ENCODE results near the gene SIX3.

Gene SIX3

GRCh38 chr2:44942304-44943030 lies 965 bp downstream of the SIX3 start:
- in situ Hi-C loops (cut with MboI; ENCODE audit: low sequenced_read_pairs) = no loop called here

- in situ Hi-C loops (cut with MboI; ENCODE audit: low sequenced_read_pairs) = no loop called here
Measured at GRCh38 chr2:44943031-44943692, 1.7 kb downstream of the SIX3 start.

GRCh38 chr2:44943693-44944101 lies 2.2 kb downstream of the SIX3 start:
- in situ Hi-C loops (cut with MboI; ENCODE audit: low sequenced_read_pairs) = no loop called here

GRCh38 chr2:44944102-44944951 lies 2.8 kb downstream of the SIX3 start:
- in situ Hi-C loops (cut with MboI; ENCODE audit: low sequenced_read_pairs) = no loop called here

GRCh38 chr2:44944952-44945612 lies 3.6 kb downstream of the SIX3 start:
- in situ Hi-C loops (cut with MboI; ENCODE audit: low sequenced_read_pairs) = no loop called here

- in situ Hi-C loops (cut with MboI; ENCODE audit: low sequenced_read_pairs) = no loop called here
Measured at GRCh38 chr2:44945676-44946371, 4.3 kb downstream of the SIX3 start.

GRCh38 chr2:44946372-44947027 lies 5.0 kb downstream of the SIX3 start:
- in situ Hi-C loops (cut with MboI; ENCODE audit: low sequenced_read_pairs) = no loop called here

GRCh38 chr2:44947028-44947375 lies 5.5 kb downstream of the SIX3 start:
- in situ Hi-C loops (cut with MboI; ENCODE audit: low sequenced_read_pairs) = no loop called here

GRCh38 chr2:44948565-44949328 lies 7.2 kb downstream of the SIX3 start:
- in situ Hi-C loops (cut with MboI; ENCODE audit: low sequenced_read_pairs) = no loop called here

- in situ Hi-C loops (cut with MboI; ENCODE audit: low sequenced_read_pairs) = loop anchor here (25.0 kb wide), 3 partner anchors 462 to 912 kb away; no protein-coding TSS in a partner anchor
Measured at GRCh38 chr2:44949329-44950151, 8.0 kb downstream of the SIX3 start.

- in situ Hi-C loops (cut with MboI; ENCODE audit: low sequenced_read_pairs) = loop anchor here (25.0 kb wide), 3 partner anchors 463 to 913 kb away; no protein-coding TSS in a partner anchor
Measured at GRCh38 chr2:44950646-44951045, 9.1 kb downstream of the SIX3 start.

GRCh38 chr2:44951124-44951523 lies 9.6 kb downstream of the SIX3 start:
- in situ Hi-C loops (cut with MboI; ENCODE audit: low sequenced_read_pairs) = loop anchor here (25.0 kb wide), 3 partner anchors 464 to 914 kb away; no protein-coding TSS in a partner anchor

GRCh38 chr2:44951714-44952113 lies 10.2 kb downstream of the SIX3 start:
- in situ Hi-C loops (cut with MboI; ENCODE audit: low sequenced_read_pairs) = loop anchor here (25.0 kb wide), 3 partner anchors 464 to 914 kb away; no protein-coding TSS in a partner anchor

- in situ Hi-C loops (cut with MboI; ENCODE audit: low sequenced_read_pairs) = loop anchor here (25.0 kb wide), 3 partner anchors 465 to 915 kb away; no protein-coding TSS in a partner anchor
Measured at GRCh38 chr2:44952143-44952805, 10.8 kb downstream of the SIX3 start.

- in situ Hi-C loops (cut with MboI; ENCODE audit: low sequenced_read_pairs) = loop anchor here (25.0 kb wide), 3 partner anchors 466 to 916 kb away; no protein-coding TSS in a partner anchor
Measured at GRCh38 chr2:44952806-44953498, 11.4 kb downstream of the SIX3 start.

- in situ Hi-C loops (cut with MboI; ENCODE audit: low sequenced_read_pairs) = loop anchor here (25.0 kb wide), 3 partner anchors 466 to 916 kb away; no protein-coding TSS in a partner anchor
Measured at GRCh38 chr2:44953499-44953883, 12.0 kb downstream of the SIX3 start.

GRCh38 chr2:44954447-44954888 lies 13.0 kb downstream of the SIX3 start:
- in situ Hi-C loops (cut with MboI; ENCODE audit: low sequenced_read_pairs) = loop anchor here (25.0 kb wide), 3 partner anchors 467 to 917 kb away; no protein-coding TSS in a partner anchor
